Suprapubic skin (tissue), 4 donors: ENCODE results near the gene NNMT. TPM values are rescaled to one million over a fixed set of nuclear protein-coding genes. Genes with fewer than 3 reads are reported as not detected.
A peak's percentile ranks its signal among the peaks of the same experiment; 100 is the strongest.

Experiments
- DNase-seq, 2 donors: peaks; one replicate each; pipeline ENCODE4 v3.0.0-alpha.2; 2019; ENCODE audit warnings: low spot score in 2 of 2
- H3K27ac ChIP-seq: fragments of 200-600 bp; sonication (generic); one replicate; pipeline ENCODE4 v1.5.1; 2019
- H3K27me3 ChIP-seq: fragments of 200-600 bp; sonication (generic); one replicate; pipeline ENCODE4 v1.5.1; 2019
- H3K36me3 ChIP-seq: fragments of 200-600 bp; sonication (generic); one replicate; pipeline ENCODE4 v1.5.1; 2019
- H3K4me1 ChIP-seq: fragments of 200-600 bp; sonication (generic); one replicate; pipeline ENCODE4 v1.5.1; 2019
- H3K4me3 ChIP-seq: fragments of 200-600 bp; sonication (generic); one replicate; pipeline ENCODE4 v1.5.1; 2019; ENCODE audit warnings: mild to moderate bottlenecking
- H3K9me3 ChIP-seq: fragments of 200-600 bp; sonication (generic); one replicate; pipeline ENCODE4 v1.5.1; 2019
- CTCF ChIP-seq, 2 donors: fragments of 200-600 bp in 1 of 2; fragments of 450-650 bp in 1 of 2; sonication (generic) in 1 of 2; IDR thresholded peaks; one replicate each; pipeline ENCODE4 v1.5.1; 2016 to 2019; ENCODE audit warnings: antibody characterized with exemption in 2 of 2, mild to moderate bottlenecking in 1 of 2, moderate library complexity in 1 of 2
- EP300 ChIP-seq: sonication (generic); formaldehyde crosslinking; IDR thresholded peaks from one replicate; pipeline ENCODE4 v1.6.1; 2017; ENCODE audit warnings: antibody characterized with exemption
- POLR2A ChIP-seq, 2 donors: fragments of 450-650 bp; IDR thresholded peaks; one replicate each; pipeline ENCODE4 v1.6.1; 2017; ENCODE audit warnings: antibody characterized with exemption in 2 of 2, mild to moderate bottlenecking in 2 of 2, moderate library complexity in 2 of 2
- POLR2AphosphoS5 ChIP-seq, 3 donors: sonication (generic); formaldehyde crosslinking; IDR thresholded peaks; one replicate each; pipeline ENCODE4 v1.6.1; 2017; ENCODE audit warnings: antibody characterized with exemption in 3 of 3
- WGBS: methylation state at CpG from one replicate; pipeline ENCODE4 v1.1.5; 2018; 5-methylcytosine and 5-hydroxymethylcytosine counted together
- total RNA-seq, 4 donors: library from RNA; depleted of rRNA; stranded (reverse); fragments of >200 nt; gene quantifications; one replicate each; pipeline ENCODE4 v1.1.0, GENCODE V29; 2016

NNMT gene
- total RNA-seq, 4 donors from 2014 or later: 106 to 269 (median 210) TPM

- no peak for DNase-seq
- H3K4me3 ChIP-seq: no peak overlapping the region
- WGBS: 91% methylated on average over 20 of the region's 20 CpGs
- peaks cover 35% of the 10 kb centered on the region for H3K36me3 ChIP-seq
- H3K9me3 ChIP-seq: no peaks in the 10 kb centered on the region
- no peak for TF ChIP-seq POLR2AphosphoS5 (IDR thresholded peaks at IDR 0.05)
- TF ChIP-seq POLR2A (IDR thresholded peaks at IDR 0.05): no peak
- TF ChIP-seq CTCF (IDR thresholded peaks at IDR 0.05): no peak
- TF ChIP-seq EP300: no peak
- H3K27ac ChIP-seq: peak overlapping the region; percentile 15
- peaks cover 53% of the 10 kb centered on the region for H3K4me1 ChIP-seq
- H3K27me3 ChIP-seq: no peaks in the 10 kb centered on the region
Observed at GRCh38 chr11:114256176-114256966, 39.8 kb upstream of the NNMT start.

DNA sequence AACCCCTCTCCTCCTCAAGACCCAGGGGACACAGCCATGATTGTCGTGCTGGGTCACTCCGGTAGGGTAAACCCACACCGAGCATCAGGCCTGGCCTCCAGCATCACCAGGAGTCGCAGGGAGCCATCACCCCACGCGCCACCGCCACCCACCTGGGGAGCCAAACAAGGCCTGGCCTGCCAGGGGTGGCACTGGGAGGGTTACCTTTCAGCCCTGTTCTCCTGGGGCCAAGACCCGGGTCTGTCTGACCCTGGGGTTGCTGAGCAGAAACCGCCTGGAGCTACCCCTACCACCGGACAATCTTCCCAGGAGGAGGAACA is 39.3 kb upstream of the NNMT start:
- peaks cover 30% of the 10 kb centered on the region for H3K36me3 ChIP-seq

DNA sequence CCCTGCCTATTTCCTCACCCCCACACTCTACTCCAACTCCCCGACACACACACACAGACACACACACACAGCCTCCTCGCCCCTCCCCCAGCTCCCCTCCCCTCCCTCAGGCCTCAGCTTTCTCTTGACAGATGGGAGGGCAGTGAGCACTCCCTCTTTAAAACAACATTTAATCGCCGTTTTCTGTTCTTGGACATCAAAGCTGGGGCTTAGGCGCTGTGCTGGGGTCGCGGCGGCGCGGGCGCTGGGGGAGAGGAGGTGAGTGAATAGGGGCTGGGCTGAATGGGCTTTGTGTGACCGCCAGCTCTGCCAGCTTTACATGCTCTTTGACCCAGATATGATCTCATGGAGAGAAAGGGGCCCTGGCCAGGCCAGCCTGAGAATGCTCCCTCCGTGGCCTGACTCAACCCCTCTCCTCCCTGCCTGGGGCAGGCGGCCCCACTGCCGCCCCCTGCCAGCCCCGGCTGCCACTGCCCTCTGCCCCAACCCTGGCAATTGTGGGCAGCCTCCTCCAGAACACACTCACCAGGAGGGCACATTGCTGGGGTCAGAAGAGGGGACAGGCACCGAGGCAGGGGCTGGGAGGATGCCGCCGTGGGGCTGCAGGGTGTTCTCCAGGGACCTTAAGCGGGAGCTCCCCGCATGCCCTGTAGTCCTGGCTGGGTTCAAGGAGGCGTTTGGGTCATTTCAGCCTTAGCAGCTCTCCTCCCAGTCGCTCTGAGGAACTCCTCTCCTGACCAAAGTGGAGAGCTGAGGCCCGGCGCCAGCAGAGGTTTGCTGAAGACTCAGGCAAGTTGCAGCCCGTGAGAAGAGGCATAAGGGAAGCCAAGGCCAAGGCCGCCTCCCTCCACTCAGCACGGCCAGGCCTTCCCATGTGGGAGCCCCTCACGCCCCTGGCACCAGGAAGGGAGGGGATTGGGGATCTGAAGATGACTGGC is 38.3 kb upstream of the NNMT start:
- Histone ChIP-seq H3K27me3 (no peaks in the 10 kb centered on the region), H3K4me3 (no peak overlapping the region), H3K9me3 (no peaks in the 10 kb centered on the region), H3K27ac (peak overlapping the region; percentile 60), H3K4me1 (peaks cover 49% of the 10 kb centered on the region), H3K36me3 (peaks cover 21% of the 10 kb centered on the region)
- peak in 1 of 2 donors; percentile 85 for DNase-seq
- TF ChIP-seq POLR2AphosphoS5 (IDR thresholded peaks at IDR 0.05) (peak in 1 of 3 donors; percentile 10), POLR2A (IDR thresholded peaks at IDR 0.05) (no peak)
- 43% methylated on average over 16 of the region's 29 CpGs for WGBS

More for the DNA sequence above, 39.3 kb upstream of the NNMT start:
- peaks cover 53% of the 10 kb centered on the region for H3K4me1 ChIP-seq
- peak overlapping the region; percentile 15 for H3K27ac ChIP-seq
- H3K4me3 ChIP-seq: no peak overlapping the region
- WGBS: 92% methylated on average over 10 of the region's 10 CpGs
- no peaks in the 10 kb centered on the region for H3K9me3 ChIP-seq
- no peak for TF ChIP-seq POLR2A (IDR thresholded peaks at IDR 0.05)
- TF ChIP-seq CTCF (IDR thresholded peaks at IDR 0.05): no peak
- no peak for TF ChIP-seq EP300
- no peak for TF ChIP-seq POLR2AphosphoS5 (IDR thresholded peaks at IDR 0.05)
- DNase-seq: no peak
- no peaks in the 10 kb centered on the region for H3K27me3 ChIP-seq

- no peaks in the 10 kb centered on the region for H3K9me3 ChIP-seq
- WGBS: 86% methylated on average over 7 of the region's 7 CpGs
- no peaks in the 10 kb centered on the region for H3K27me3 ChIP-seq
- H3K4me1 ChIP-seq: peaks cover 49% of the 10 kb centered on the region
- TF ChIP-seq CTCF (IDR thresholded peaks at IDR 0.05): no peak
- TF ChIP-seq POLR2AphosphoS5 (IDR thresholded peaks at IDR 0.05): no peak
- no peak for TF ChIP-seq POLR2A (IDR thresholded peaks at IDR 0.05)
- TF ChIP-seq EP300: no peak
- no peak overlapping the region for H3K4me3 ChIP-seq
- DNase-seq: no peak
- H3K36me3 ChIP-seq: peaks cover 13% of the 10 kb centered on the region
- H3K27ac ChIP-seq: peak overlapping the region; percentile 60
Observed at GRCh38 chr11:114258696-114259095, 37.5 kb upstream of the NNMT start.

DNA sequence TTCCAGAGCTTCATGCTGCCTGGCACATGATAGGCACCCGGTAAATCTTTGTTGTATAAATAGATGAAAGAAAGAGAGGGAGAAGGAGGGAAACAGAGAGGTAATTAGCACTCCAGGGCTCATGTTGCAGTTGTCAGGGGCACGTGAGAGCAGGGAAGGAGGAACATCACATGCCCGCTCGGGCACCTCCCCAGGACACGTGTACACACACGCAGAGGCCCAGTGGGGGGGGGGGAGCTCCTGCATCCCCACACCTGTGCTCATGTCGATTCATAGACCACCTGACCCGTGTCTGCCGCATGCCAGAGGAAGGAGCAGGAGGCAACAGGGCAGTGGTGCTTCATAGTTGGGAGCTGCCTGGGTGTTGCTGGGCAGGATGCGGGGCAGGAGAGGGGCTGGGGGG is 37.1 kb upstream of the NNMT start:
- TF ChIP-seq EP300 (no peak), POLR2A (IDR thresholded peaks at IDR 0.05) (no peak), POLR2AphosphoS5 (IDR thresholded peaks at IDR 0.05) (peak in 1 of 3 donors; percentile 48), CTCF (IDR thresholded peaks at IDR 0.05) (no peak)
- no peaks in the 10 kb centered on the region for H3K9me3 ChIP-seq
- peaks cover 9% of the 10 kb centered on the region for H3K36me3 ChIP-seq
- peak overlapping the region; percentile 60 for H3K27ac ChIP-seq
- H3K4me1 ChIP-seq: peaks cover 49% of the 10 kb centered on the region
- peak in 1 of 2 donors; percentile 82 for DNase-seq
- H3K4me3 ChIP-seq: no peak overlapping the region
- 41% methylated on average over 9 of the region's 10 CpGs for WGBS
- no peaks in the 10 kb centered on the region for H3K27me3 ChIP-seq
